Vagina (tissue), 2 donors: Measurements from ENCODE around the gene SGTA. TPM values are rescaled to one million over a fixed set of nuclear protein-coding genes. Genes with fewer than 3 reads are reported as not detected.

ENCODE experiments used
- DNase-seq, 2 donors: peaks; one replicate each; pipeline ENCODE4 v3.0.0-alpha.2; 2017; ENCODE audit errors: extremely low spot score in 2 of 2
- H3K27ac ChIP-seq: fragments of 200-600 bp; sonication (generic); one replicate; pipeline ENCODE4 v1.5.1; 2019
- H3K27me3 ChIP-seq: fragments of 200-600 bp; sonication (generic); one replicate; pipeline ENCODE4 v1.5.1; 2019
- H3K36me3 ChIP-seq, 2 donors: fragments of 200-600 bp; sonication (generic); one replicate each; pipeline ENCODE4 v1.5.1; 2017 to 2019
- H3K4me1 ChIP-seq: fragments of 200-600 bp; sonication (generic); one replicate; pipeline ENCODE4 v1.5.1; 2019
- H3K4me3 ChIP-seq, 2 donors: fragments of 200-600 bp; sonication (generic); 1 replicate in 1 of 2; 2 replicates in 1 of 2; pipeline ENCODE4 v1.5.1; 2016 to 2019
- H3K9me3 ChIP-seq: fragments of 200-600 bp; sonication (generic); one replicate; pipeline ENCODE4 v1.5.1; 2019
- POLR2A ChIP-seq, 2 donors: fragments of 450-650 bp; IDR thresholded peaks; one replicate each; pipeline ENCODE4 v1.6.1; 2017; ENCODE audit warnings: antibody characterized with exemption in 2 of 2, mild to moderate bottlenecking in 2 of 2, moderate library complexity in 2 of 2
- POLR2AphosphoS5 ChIP-seq, 2 donors: sonication (generic); formaldehyde crosslinking; IDR thresholded peaks; one replicate each; pipeline ENCODE4 v1.9.0; 2017; ENCODE audit warnings: antibody characterized with exemption in 2 of 2, mild to moderate bottlenecking in 2 of 2, low read depth in 1 of 2; ENCODE audit not compliant: insufficient read depth in 1 of 2
- intact Hi-C: fragments of 100-400 bp; cut with DNase I; formaldehyde crosslinking; loops from one replicate; pipeline ENCODE4 v1.15.1; 2023
- total RNA-seq: library from RNA; depleted of rRNA; stranded (reverse); fragments of >200 nt; gene quantifications from one replicate; pipeline ENCODE4 v1.2.3, GENCODE V29; 2016
- TF ChIP-seq, protein P1 (sequence below), 3 experiments: fragments of 450-650 bp in 2 of 3; fragments of 200-600 bp in 1 of 3; sonication (generic) in 1 of 3; IDR thresholded peaks; one replicate each; pipeline ENCODE4 v1.5.1; 2017 to 2019; ENCODE audit warnings: antibody characterized with exemption in 3 of 3, mild to moderate bottlenecking in 2 of 3, moderate library complexity in 2 of 3

The SGTA gene
- total RNA-seq, 1 donor from 2014 or later, result 58.4 TPM

DNA sequence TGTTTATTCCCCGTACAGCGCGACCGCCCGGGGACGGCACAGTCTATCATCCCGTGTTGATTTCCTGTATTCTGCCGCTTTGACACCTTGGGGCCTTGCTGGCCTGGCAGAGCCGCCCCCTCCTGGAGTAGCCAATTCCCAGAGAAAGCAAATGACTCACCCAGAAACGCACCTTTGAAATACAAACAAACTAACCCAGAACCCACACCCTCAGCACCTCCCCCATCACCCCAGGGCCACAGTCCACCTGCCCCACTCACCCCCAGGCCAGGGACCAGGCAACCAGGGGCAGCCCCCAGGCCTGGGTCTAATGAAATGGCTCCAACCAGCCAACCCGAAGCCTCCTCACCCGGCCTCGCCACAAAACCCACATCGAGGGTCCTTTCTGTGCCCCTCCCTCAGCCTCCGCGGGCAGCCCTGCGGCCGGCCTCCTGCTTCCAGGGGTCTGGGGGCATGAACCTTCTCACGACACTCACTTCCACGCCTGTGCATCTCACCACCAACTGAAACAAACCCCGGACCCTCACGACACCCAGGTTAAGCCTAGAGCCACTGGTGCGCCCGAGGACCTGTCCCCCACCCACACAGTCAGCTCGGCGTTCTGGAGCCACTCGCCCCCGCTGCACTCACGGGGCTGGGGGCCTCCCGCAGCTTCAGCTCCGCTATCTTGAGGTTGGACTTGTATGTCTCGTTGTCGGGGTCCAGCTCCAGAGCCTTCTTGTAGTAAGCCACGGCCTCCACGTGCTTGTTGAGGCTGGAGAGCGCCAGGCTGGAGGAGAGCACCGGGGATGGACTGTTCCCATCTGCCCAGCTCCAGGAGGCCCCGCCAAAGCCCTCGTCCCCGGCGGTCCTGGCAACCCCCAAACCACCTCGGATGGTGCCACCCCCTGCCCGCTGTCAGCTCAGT, 20.9 kb downstream of the SGTA start:
- H3K9me3 ChIP-seq, result no peaks in the 10 kb centered on the region
- H3K27me3 ChIP-seq, result no peaks in the 10 kb centered on the region
- no peak overlapping the region for H3K27ac ChIP-seq
- TF ChIP-seq POLR2AphosphoS5 (IDR thresholded peaks at IDR 0.05; ENCODE audit: insufficient read depth in 1 of 2, low read depth in 1 of 2) (no peak), POLR2A (IDR thresholded peaks at IDR 0.05) (no peak)
- TF ChIP-seq, protein P1, sequence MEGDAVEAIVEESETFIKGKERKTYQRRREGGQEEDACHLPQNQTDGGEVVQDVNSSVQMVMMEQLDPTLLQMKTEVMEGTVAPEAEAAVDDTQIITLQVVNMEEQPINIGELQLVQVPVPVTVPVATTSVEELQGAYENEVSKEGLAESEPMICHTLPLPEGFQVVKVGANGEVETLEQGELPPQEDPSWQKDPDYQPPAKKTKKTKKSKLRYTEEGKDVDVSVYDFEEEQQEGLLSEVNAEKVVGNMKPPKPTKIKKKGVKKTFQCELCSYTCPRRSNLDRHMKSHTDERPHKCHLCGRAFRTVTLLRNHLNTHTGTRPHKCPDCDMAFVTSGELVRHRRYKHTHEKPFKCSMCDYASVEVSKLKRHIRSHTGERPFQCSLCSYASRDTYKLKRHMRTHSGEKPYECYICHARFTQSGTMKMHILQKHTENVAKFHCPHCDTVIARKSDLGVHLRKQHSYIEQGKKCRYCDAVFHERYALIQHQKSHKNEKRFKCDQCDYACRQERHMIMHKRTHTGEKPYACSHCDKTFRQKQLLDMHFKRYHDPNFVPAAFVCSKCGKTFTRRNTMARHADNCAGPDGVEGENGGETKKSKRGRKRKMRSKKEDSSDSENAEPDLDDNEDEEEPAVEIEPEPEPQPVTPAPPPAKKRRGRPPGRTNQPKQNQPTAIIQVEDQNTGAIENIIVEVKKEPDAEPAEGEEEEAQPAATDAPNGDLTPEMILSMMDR (IDR thresholded peaks at IDR 0.05), result no peak
- no peak for DNase-seq
- H3K4me3 ChIP-seq, result no peak overlapping the region
- intact Hi-C loops, result no loop called here
- H3K36me3 ChIP-seq, result peaks cover 0 to 67% of the 10 kb centered on the region in 2 donors
- H3K4me1 ChIP-seq, result no peaks in the 10 kb centered on the region

DNA sequence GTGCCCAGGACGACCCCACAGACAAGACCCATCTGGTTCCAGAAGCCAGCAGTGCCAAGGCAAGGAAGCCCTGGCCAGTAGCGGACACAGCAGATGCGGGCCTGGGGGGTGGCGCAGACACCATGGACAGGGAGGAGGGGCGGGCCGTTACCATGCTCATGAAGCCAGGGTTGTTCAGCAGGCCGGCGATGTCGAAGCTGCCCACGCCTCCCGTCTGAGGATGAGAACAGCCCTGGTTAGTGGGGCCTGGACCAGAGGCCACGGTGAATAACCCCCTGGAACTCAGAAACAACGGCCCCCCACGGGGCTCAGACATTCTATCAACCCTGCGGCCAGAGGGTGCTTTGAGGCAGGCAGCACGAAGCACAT, 21.8 kb downstream of the SGTA start:
- H3K27ac ChIP-seq, result no peak overlapping the region
- no peaks in the 10 kb centered on the region for H3K27me3 ChIP-seq
- DNase-seq, result no peak
- no peaks in the 10 kb centered on the region for H3K4me1 ChIP-seq
- H3K36me3 ChIP-seq, result peaks cover 0 to 67% of the 10 kb centered on the region in 2 donors
- no peak overlapping the region for H3K4me3 ChIP-seq
- intact Hi-C loops, result no loop called here
- H3K9me3 ChIP-seq, result no peaks in the 10 kb centered on the region
- TF ChIP-seq POLR2A (IDR thresholded peaks at IDR 0.05) (no peak), POLR2AphosphoS5 (IDR thresholded peaks at IDR 0.05; ENCODE audit: insufficient read depth in 1 of 2, low read depth in 1 of 2) (no peak)
- TF ChIP-seq, protein P1 (IDR thresholded peaks at IDR 0.05), result no peak

DNA sequence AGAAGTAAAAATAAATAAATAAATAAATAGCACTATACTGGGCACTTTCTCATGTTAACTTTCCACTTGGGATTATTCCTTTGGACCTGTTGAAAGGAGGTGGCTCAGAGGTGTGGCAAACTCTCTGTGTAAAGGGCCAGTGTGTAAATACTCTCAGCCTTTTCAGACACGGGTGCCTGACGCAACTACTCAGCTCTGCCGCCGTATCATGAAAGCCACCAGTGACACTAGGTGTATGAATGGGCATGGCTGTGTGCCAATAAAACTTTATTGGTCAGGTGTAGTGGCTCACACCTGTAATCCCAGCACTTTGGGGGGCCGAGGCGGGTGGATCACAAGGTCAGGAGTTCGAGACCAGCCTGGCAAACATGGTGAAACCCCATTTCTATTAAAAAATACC, 23.1 kb downstream of the SGTA start:
- Histone ChIP-seq H3K36me3 (peaks cover 0 to 66% of the 10 kb centered on the region in 2 donors), H3K27ac (no peak overlapping the region), H3K4me3 (no peak overlapping the region), H3K27me3 (no peaks in the 10 kb centered on the region), H3K4me1 (no peaks in the 10 kb centered on the region), H3K9me3 (no peaks in the 10 kb centered on the region)
- TF ChIP-seq, protein P1 (IDR thresholded peaks at IDR 0.05), result no peak
- TF ChIP-seq POLR2AphosphoS5 (IDR thresholded peaks at IDR 0.05; ENCODE audit: insufficient read depth in 1 of 2, low read depth in 1 of 2), result no peak
- TF ChIP-seq POLR2A (IDR thresholded peaks at IDR 0.05), result no peak
- intact Hi-C loops, result no loop called here
- DNase-seq, result no peak

DNA sequence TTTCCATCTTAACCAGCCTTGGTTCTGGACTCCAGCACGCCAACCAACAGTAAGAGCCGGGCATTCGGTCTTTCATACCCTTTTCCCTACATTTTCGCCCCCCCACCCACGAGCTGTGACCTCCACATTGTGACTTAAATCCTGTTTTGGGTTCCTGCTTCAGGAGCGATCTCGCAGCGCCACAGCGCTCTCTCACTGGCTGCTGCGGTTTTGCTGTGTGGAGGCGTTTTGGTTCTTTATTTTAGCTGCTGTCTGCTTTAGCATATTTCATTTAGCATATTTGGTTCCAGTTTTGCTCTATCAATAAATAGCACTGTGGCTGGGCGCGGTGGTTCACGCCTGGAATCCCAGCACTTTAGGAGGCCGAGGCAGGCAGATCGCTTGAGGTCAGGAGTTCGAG, 23.7 kb downstream of the SGTA start:
- intact Hi-C loops, result no loop called here
- no peak overlapping the region for H3K4me3 ChIP-seq
- TF ChIP-seq POLR2AphosphoS5 (IDR thresholded peaks at IDR 0.05; ENCODE audit: insufficient read depth in 1 of 2, low read depth in 1 of 2) (no peak), POLR2A (IDR thresholded peaks at IDR 0.05) (no peak)
- TF ChIP-seq, protein P1 (IDR thresholded peaks at IDR 0.05), result no peak
- H3K27ac ChIP-seq, result no peak overlapping the region
- DNase-seq, result no peak
- peaks cover 0 to 61% of the 10 kb centered on the region in 2 donors for H3K36me3 ChIP-seq
- no peaks in the 10 kb centered on the region for H3K9me3 ChIP-seq
- no peaks in the 10 kb centered on the region for H3K27me3 ChIP-seq
- no peaks in the 10 kb centered on the region for H3K4me1 ChIP-seq
